Nephron progenitor cell (in vitro differentiated cells): ENCODE results near the gene MGAT3.

Experiments used
- DNase-seq: peaks from one replicate; pipeline ENCODE4 v3.0.0; 2021
- H3K27ac Mint-ChIP-seq: 2 replicates; pipeline ENCODE4 v1.8.0; 2021; ENCODE audit warnings: mild to moderate bottlenecking, moderate library complexity, mixed read lengths
- H3K27me3 Mint-ChIP-seq: 2 replicates; pipeline ENCODE4 v1.8.0; 2021; ENCODE audit warnings: mild to moderate bottlenecking, low read depth, mixed read lengths; ENCODE audit not compliant: poor library complexity
- H3K36me3 Mint-ChIP-seq: 2 replicates; pipeline ENCODE4 v1.8.0; 2021; ENCODE audit warnings: low read depth, mixed read lengths
- H3K4me1 Mint-ChIP-seq: 2 replicates; pipeline ENCODE4 v1.8.0; 2021; ENCODE audit warnings: mixed read lengths
- H3K4me3 Mint-ChIP-seq: 2 replicates; pipeline ENCODE4 v1.8.0; 2021; ENCODE audit warnings: mild to moderate bottlenecking, moderate library complexity, mixed read lengths
- H3K9me3 Mint-ChIP-seq: 2 replicates; pipeline ENCODE4 v1.8.0; 2021; ENCODE audit warnings: mild to moderate bottlenecking, moderate library complexity, mixed read lengths
- TF ChIP-seq, protein P1 (sequence below): fragments of 200-600 bp; sonication (generic); IDR thresholded peaks from 2 replicates; pipeline ENCODE4 v1.5.0; 2021; ENCODE audit warnings: antibody characterized with exemption

Gene MGAT3

DNA sequence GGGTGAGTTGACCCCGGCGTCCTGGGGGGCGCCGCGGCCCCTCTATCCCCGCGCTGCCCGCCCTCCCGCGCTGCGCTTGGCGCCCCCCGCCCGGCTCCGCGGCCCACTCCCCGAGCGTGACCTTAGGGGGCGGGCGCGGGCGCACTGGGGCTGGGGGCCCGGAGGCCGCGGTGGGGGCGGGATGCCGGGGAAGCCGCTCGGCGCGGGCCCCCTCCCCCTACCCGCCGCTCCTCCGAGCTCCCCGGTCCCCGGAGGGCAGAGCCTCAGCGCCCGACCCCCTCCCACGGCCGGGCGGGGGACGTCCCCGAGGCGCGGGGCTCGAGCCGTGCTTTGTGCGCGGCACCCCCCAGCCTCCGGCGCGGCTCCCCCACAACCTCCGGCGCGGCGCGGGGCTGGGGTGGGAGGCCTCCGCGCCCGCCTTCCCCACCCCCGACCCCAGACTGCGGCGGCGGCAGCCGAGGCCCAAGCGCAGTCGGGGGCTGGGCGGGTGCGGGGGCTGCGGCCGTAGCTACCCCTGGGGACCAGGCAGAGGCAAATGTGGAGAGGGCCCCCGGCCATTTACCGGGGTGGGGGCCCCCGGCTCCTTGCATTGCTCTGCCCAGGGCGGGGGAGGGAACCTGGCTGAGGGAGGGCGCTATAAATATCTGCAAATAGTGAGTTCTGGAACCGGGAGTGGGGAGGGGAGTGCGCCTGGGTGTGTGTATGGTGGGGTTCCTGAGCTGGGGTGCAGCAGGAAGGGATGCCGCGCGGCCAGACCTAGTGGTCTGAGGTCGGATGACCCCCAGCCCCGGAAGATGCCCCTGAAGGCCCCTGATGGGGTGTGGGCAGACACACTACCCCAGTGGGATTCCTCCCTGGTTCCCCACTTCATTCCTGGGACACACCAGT lies 988 bp downstream of the MGAT3 start:
- H3K27me3 Mint-ChIP-seq: peaks cover 10% of the 10 kb centered on the region
- H3K9me3 Mint-ChIP-seq: no peaks in the 10 kb centered on the region
- no peak overlapping the region for H3K27ac Mint-ChIP-seq
- H3K36me3 Mint-ChIP-seq: no peaks in the 10 kb centered on the region
- DNase-seq: peak; percentile 57
- peaks cover 57% of the 10 kb centered on the region for H3K4me1 Mint-ChIP-seq
- TF ChIP-seq, protein P1, sequence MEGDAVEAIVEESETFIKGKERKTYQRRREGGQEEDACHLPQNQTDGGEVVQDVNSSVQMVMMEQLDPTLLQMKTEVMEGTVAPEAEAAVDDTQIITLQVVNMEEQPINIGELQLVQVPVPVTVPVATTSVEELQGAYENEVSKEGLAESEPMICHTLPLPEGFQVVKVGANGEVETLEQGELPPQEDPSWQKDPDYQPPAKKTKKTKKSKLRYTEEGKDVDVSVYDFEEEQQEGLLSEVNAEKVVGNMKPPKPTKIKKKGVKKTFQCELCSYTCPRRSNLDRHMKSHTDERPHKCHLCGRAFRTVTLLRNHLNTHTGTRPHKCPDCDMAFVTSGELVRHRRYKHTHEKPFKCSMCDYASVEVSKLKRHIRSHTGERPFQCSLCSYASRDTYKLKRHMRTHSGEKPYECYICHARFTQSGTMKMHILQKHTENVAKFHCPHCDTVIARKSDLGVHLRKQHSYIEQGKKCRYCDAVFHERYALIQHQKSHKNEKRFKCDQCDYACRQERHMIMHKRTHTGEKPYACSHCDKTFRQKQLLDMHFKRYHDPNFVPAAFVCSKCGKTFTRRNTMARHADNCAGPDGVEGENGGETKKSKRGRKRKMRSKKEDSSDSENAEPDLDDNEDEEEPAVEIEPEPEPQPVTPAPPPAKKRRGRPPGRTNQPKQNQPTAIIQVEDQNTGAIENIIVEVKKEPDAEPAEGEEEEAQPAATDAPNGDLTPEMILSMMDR: no peak
- H3K4me3 Mint-ChIP-seq: peak overlapping the region; percentile 89

DNA sequence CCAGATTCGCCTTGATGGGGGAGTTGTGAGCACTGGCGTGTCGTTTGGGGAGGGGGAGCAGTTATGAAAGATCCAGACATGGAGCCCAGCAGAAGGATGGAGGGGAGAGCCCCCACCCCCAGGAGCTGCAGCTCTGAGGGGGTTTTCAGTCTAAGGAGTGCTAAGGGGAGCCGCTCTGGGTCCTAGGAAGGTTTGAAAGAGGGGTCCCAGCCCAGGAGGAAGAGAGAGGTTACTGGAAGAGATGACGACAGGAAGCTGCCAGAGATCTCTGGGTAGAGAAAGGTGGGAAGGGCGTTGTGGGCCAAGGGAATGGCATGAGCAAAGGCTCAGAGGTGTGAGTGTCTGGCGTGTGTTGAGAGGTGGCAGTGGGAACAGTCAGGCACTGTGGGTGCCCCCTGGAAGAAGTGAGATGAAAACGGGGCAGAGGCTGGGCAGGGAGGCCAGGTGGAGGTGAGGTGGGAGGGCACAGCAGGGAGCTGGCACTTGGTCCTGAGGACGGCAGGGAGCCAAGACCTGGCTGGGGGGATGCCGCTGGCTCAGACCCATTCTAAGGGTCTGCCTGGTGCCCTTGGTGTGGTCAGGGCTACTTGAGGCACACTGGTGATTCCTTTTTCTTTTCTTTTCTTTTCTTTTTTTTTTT lies 1.8 kb downstream of the MGAT3 start:
- peaks cover 52% of the 10 kb centered on the region for H3K4me1 Mint-ChIP-seq
- no peak for DNase-seq
- H3K36me3 Mint-ChIP-seq: no peaks in the 10 kb centered on the region
- TF ChIP-seq, protein P1: no peak
- H3K4me3 Mint-ChIP-seq: peak overlapping the region; percentile 89
- peaks cover 10% of the 10 kb centered on the region for H3K27me3 Mint-ChIP-seq
- no peak overlapping the region for H3K27ac Mint-ChIP-seq
- H3K9me3 Mint-ChIP-seq: no peaks in the 10 kb centered on the region

DNA sequence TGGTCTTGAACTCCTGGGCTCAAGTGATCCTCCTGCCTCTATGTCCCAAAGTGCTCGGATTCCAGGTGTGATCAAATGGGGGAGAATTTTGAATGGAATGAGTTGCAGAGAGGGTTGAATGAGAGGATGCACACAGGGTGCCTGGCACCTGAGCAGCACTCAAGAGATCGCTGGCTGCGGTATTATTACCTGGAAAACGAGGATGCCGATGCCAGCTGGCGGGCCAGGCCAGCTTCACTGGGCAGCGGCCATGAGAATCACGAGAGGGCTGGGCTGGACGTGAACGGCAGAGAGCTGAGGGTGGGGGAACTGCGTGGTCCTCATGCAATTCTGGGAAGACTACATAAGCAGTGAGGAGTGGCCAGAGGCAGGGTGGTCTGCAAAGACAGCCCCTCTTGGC lies 2.9 kb downstream of the MGAT3 start:
- TF ChIP-seq, protein P1: no peak
- DNase-seq: no peak
- Mint-ChIP-seq H3K4me3 (no peak overlapping the region), H3K4me1 (peaks cover 41% of the 10 kb centered on the region), H3K36me3 (no peaks in the 10 kb centered on the region), H3K9me3 (no peaks in the 10 kb centered on the region), H3K27me3 (peaks cover 6% of the 10 kb centered on the region), H3K27ac (no peak overlapping the region)

DNA sequence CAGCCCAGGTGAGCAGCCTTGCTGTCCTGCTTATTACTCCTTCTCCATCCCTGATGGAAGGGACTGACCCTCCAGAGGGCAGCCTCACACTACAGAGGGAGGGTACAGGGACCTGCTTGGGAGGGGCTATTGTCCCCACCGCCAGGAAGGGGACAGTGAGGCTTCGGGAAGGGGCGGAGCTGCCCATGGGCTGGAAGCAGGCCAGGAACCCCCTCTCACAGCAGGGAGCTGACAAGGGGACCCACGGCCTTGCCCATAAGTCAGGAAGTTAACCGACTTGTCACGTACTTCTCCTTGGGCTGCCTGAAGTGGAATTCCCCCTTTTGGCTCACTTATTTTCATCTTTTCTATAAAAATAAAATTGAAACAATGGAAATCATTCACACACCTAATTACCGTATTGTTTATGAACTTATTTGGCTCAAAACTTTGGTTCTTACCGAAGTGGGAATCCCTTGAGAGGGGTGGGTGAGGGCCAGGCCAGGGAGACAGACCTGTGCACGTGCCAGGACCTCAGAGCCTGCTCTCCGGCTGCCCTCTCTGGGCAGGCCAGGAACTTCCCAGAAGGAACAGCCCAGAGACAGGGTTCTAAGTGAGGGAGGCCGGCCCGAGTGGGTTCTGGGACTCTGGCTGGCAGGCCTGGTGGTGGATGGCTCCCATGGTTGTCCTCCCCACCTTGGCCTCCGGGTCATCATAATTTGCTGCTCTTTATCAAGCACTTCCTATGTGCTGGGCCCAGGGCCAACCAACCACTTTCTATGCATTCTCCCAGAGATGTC lies 5.8 kb downstream of the MGAT3 start:
- Mint-ChIP-seq H3K9me3 (no peaks in the 10 kb centered on the region), H3K36me3 (no peaks in the 10 kb centered on the region), H3K27ac (peak overlapping the region; percentile 87), H3K4me3 (no peak overlapping the region), H3K4me1 (peaks cover 57% of the 10 kb centered on the region), H3K27me3 (peaks cover 6% of the 10 kb centered on the region)
- TF ChIP-seq, protein P1: no peak
- peak; percentile 43 for DNase-seq

DNA sequence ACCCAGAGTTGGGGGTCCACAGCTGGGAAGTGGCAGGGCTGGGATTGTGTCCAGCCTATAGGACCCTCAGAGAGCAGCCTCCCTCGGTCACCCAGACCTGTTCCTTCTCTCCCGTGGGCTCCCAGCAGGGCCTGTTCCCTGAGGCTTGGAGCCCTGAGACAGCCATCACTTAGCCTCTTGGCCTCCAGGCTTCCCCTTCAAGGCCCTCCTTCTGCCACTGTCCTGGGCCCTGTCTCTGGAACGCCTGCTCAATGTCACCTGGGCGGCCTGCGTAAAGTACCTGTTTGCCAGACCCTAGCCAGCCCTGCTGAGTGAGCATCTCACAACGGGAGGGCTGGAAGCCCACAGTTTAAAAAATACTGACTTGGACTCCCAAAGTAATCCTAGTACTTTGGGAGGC lies 6.5 kb downstream of the MGAT3 start:
- Mint-ChIP-seq H3K9me3 (no peaks in the 10 kb centered on the region), H3K36me3 (no peaks in the 10 kb centered on the region), H3K4me1 (peaks cover 58% of the 10 kb centered on the region), H3K4me3 (no peak overlapping the region), H3K27me3 (peaks cover 3% of the 10 kb centered on the region), H3K27ac (no peak overlapping the region)
- no peak for DNase-seq
- TF ChIP-seq, protein P1: no peak
